Esophagus squamous epithelium (tissue), 4 donors: ENCODE data around the gene EVA1B.

ENCODE experiments used
- CTCF ChIP-seq, 6 experiments: fragments of 450-650 bp in 4 of 6; fragments of 200-600 bp in 2 of 6; sonication (generic) in 2 of 6; IDR thresholded peaks; one replicate each; pipeline ENCODE4 v1.5.1; 2016 to 2019; ENCODE audit warnings: antibody characterized with exemption in 6 of 6, mild to moderate bottlenecking in 4 of 6, moderate library complexity in 4 of 6
- POLR2A ChIP-seq, 4 donors: fragments of 450-650 bp; IDR thresholded peaks; one replicate each; pipeline ENCODE4 v1.6.1; 2017; ENCODE audit warnings: antibody characterized with exemption in 4 of 4, mild to moderate bottlenecking in 4 of 4, moderate library complexity in 3 of 4

GRCh38 chr1:36339215-36339614, 15.8 kb upstream of the EVA1B start:
- TF ChIP-seq CTCF (IDR thresholded peaks at IDR 0.05), result no peak
- TF ChIP-seq POLR2A (IDR thresholded peaks at IDR 0.05), result no peak
